Esophagus muscularis mucosa (tissue), 3 donors: ENCODE data around the gene SPTBN4.

Experiments
- POLR2AphosphoS5 ChIP-seq, 2 donors: sonication (generic); formaldehyde crosslinking; IDR thresholded peaks; one replicate each; pipeline ENCODE4 v1.6.1; 2017; ENCODE audit warnings: antibody characterized with exemption in 2 of 2
- TF ChIP-seq, protein P1 (sequence below), 3 experiments: fragments of 200-600 bp in 2 of 3; fragments of 450-650 bp in 1 of 3; sonication (generic) in 2 of 3; IDR thresholded peaks; one replicate each; pipeline ENCODE4 v1.5.1; 2017 to 2019; ENCODE audit warnings: antibody characterized with exemption in 3 of 3, mild to moderate bottlenecking in 2 of 3, moderate library complexity in 1 of 3

- TF ChIP-seq, protein P1, sequence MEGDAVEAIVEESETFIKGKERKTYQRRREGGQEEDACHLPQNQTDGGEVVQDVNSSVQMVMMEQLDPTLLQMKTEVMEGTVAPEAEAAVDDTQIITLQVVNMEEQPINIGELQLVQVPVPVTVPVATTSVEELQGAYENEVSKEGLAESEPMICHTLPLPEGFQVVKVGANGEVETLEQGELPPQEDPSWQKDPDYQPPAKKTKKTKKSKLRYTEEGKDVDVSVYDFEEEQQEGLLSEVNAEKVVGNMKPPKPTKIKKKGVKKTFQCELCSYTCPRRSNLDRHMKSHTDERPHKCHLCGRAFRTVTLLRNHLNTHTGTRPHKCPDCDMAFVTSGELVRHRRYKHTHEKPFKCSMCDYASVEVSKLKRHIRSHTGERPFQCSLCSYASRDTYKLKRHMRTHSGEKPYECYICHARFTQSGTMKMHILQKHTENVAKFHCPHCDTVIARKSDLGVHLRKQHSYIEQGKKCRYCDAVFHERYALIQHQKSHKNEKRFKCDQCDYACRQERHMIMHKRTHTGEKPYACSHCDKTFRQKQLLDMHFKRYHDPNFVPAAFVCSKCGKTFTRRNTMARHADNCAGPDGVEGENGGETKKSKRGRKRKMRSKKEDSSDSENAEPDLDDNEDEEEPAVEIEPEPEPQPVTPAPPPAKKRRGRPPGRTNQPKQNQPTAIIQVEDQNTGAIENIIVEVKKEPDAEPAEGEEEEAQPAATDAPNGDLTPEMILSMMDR (IDR thresholded peaks at IDR 0.05), result no peak
- TF ChIP-seq POLR2AphosphoS5 (IDR thresholded peaks at IDR 0.05), result no peak
These were observed 34.8 kb downstream of the SPTBN4 start for GRCh38 chr19:40501599-40501998.
